Heart left ventricle (tissue), 13 donors: ENCODE results near the gene ANXA7.

Experiments
- CTCF ChIP-seq, 12 donors: fragments of 200-600 bp; sonication (generic) in 4 of 12; IDR thresholded peaks; one replicate each; pipeline versions ENCODE4 v1.5.0 to v1.8.0; 2018 to 2022; ENCODE audit warnings: antibody characterized with exemption in 12 of 12, mild to moderate bottlenecking in 5 of 12
- POLR2A ChIP-seq, 2 donors: fragments of 450-650 bp; IDR thresholded peaks; one replicate each; pipeline ENCODE4 v1.6.1; 2017; ENCODE audit warnings: antibody characterized with exemption in 2 of 2, mild to moderate bottlenecking in 2 of 2, moderate library complexity in 2 of 2
- donor health status: ischemic (EF 13 %, LVEDD 7.1; RV severe dilation, severe dysfunction).
- donor health status: DM: no; HTN: yes; CAD: no.
- donor health status: DM: no; HTN: no; CAD: no.
- donor health status: ischemic (EF 25% LVEDD 6.9; RV normal size, moderate dysfunction).
- donor health status: ischemic (EF 25% LVEDD 5.7; RV mildly dilated, moderate dysfunction).
- donor health status: ischemic (EF 35%, LVEDD 5.7; RV mildly dilated, moderate dysfunction).
- donor health status: nonischemic (EF 11% LVEDD 7.7; RV severe dilation, severe dysfunction).
- donor health status: DM: yes; HTN: yes; CAD: no.
- donor health status: PGD.
- donor health status: ischemic (EF 29% LVEDD 5.4; RV normal size, mild dysfunction).
- donor health status: nonischemic (EF 23%, LVEDD 6.1; RV moderate dilation, normal function).

GRCh38 chr10:73407495-73407894 is 6.4 kb downstream of the ANXA7 start:
- TF ChIP-seq POLR2A (IDR thresholded peaks at IDR 0.05) (no peak), CTCF (IDR thresholded peaks at IDR 0.05) (no peak)
